ENCODE results near the gene FAM53B. TPM values are rescaled to one million over a fixed set of nuclear protein-coding genes. Genes with fewer than 3 reads are reported as not detected.
A peak's percentile ranks its signal among the peaks of the same experiment; 100 is the strongest.

Gene FAM53B
- total and polyA plus RNA-seq, 8 donors, result 5.7 to 46.9 (median 11.4) TPM

DNA sequence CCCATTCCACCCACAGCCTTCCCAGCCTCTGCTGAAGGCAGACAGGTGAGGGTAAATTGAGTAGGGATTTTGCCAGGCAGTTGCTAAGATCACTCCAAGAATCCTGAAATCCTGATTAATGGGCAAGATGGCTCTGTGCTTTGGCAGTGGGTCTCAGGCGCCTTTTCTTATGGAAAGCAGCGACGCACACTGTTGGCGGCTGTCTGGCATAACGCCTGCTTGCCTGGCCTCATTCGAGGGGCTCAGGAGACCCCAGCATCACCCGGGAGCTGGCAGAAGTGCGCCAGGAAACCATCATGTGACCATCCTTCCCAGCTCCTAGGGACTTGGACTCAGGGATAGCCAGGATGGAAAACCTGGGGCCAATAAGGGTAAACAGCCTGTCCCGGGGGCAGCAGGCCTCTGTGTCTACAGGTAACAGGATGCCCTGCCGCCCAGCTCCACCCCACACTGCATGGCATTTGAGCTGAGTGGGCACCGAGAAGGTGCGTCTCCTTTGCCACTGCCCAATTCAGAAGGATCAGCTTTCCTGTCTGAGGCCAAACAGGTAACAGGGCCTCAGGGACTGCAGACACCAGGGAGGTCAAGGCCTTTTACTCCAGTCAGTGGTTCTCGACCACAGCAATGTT lies 98.6 kb downstream of the FAM53B start:
- WGBS, 5 donors, result 86 to 94% (median 92%) methylated on average over 11 to 13 of the region's 13 CpGs
- Histone ChIP-seq H3K27ac (peak overlapping the region in 4 of 5 donors; percentile 67 to 80 (median 72)), H3K9me3 (no peaks in the 10 kb centered on the region), H3K27me3 (no peaks in the 10 kb centered on the region), H3K4me3 (no peak overlapping the region), H3K4me1 (peaks cover 60 to 94% (median 82%) of the 10 kb centered on the region in 4 donors), H3K36me3 (peaks cover 0 to 7% (median 7%) of the 10 kb centered on the region in 4 donors)
- DNase-seq, result no peak
- TF ChIP-seq POLR2AphosphoS5 (IDR thresholded peaks at IDR 0.05) (no peak), CTCF (IDR thresholded peaks at IDR 0.05) (no peak), EP300 (IDR thresholded peaks at IDR 0.05) (no peak), POLR2A (IDR thresholded peaks at IDR 0.05) (no peak)
- intact Hi-C loops (cut with DNase I; ENCODE audit: low total_unique reads), result no loop called here

GRCh38 chr10:124644771-124645415 lies 99.3 kb downstream of the FAM53B start:
- intact Hi-C loops (cut with DNase I; ENCODE audit: low total_unique reads), result no loop called here
- peaks cover 0 to 7% (median 7%) of the 10 kb centered on the region in 4 donors for H3K36me3 ChIP-seq
- H3K4me3 ChIP-seq, result no peak overlapping the region
- DNase-seq, result no peak
- peak overlapping the region in 2 of 5 donors; percentile 68 to 80 for H3K27ac ChIP-seq
- H3K9me3 ChIP-seq, result no peaks in the 10 kb centered on the region
- peaks cover 59 to 93% (median 85%) of the 10 kb centered on the region in 4 donors for H3K4me1 ChIP-seq
- WGBS, 5 donors, result 89 to 96% (median 94%) methylated on average over 6 to 10 of the region's 10 CpGs
- H3K27me3 ChIP-seq, result no peaks in the 10 kb centered on the region
- TF ChIP-seq EP300 (IDR thresholded peaks at IDR 0.05), result no peak
- no peak for TF ChIP-seq POLR2A (IDR thresholded peaks at IDR 0.05)
- TF ChIP-seq CTCF (IDR thresholded peaks at IDR 0.05), result no peak
- no peak for TF ChIP-seq POLR2AphosphoS5 (IDR thresholded peaks at IDR 0.05)

- DNase-seq, result no peak
- H3K9me3 ChIP-seq, result no peaks in the 10 kb centered on the region
- intact Hi-C loops (cut with DNase I; ENCODE audit: low total_unique reads), result no loop called here
- 84 to 94% (median 93%) methylated on average over 3 to 4 of the region's 4 CpGs for WGBS, 5 donors
- H3K27me3 ChIP-seq, result no peaks in the 10 kb centered on the region
- no peak overlapping the region for H3K4me3 ChIP-seq
- peak overlapping the region in 1 of 5 donors; percentile 68 for H3K27ac ChIP-seq
- H3K4me1 ChIP-seq, result peaks cover 53 to 89% (median 80%) of the 10 kb centered on the region in 4 donors
- H3K36me3 ChIP-seq, result peaks cover 0 to 7% (median 7%) of the 10 kb centered on the region in 4 donors
- TF ChIP-seq CTCF (IDR thresholded peaks at IDR 0.05), result no peak
- no peak for TF ChIP-seq EP300 (IDR thresholded peaks at IDR 0.05)
- no peak for TF ChIP-seq POLR2AphosphoS5 (IDR thresholded peaks at IDR 0.05)
These were observed 99.9 kb downstream of the FAM53B start for GRCh38 chr10:124644236-124644635.

GRCh38 chr10:124643330-124644009 lies 100.7 kb downstream of the FAM53B start:
- Histone ChIP-seq H3K36me3 (peaks cover 0 to 7% (median 7%) of the 10 kb centered on the region in 4 donors), H3K27me3 (no peaks in the 10 kb centered on the region), H3K4me1 (peaks cover 45 to 88% (median 75%) of the 10 kb centered on the region in 4 donors), H3K4me3 (no peak overlapping the region), H3K9me3 (no peaks in the 10 kb centered on the region), H3K27ac (peak overlapping the region in 1 of 5 donors; percentile 68)
- TF ChIP-seq CTCF (IDR thresholded peaks at IDR 0.05) (no peak), POLR2A (IDR thresholded peaks at IDR 0.05) (no peak), POLR2AphosphoS5 (IDR thresholded peaks at IDR 0.05) (no peak), EP300 (IDR thresholded peaks at IDR 0.05) (no peak)
- intact Hi-C loops (cut with DNase I; ENCODE audit: low total_unique reads), result no loop called here
- 93 to 96% (median 95%) methylated on average over 29 to 30 of the region's 30 CpGs for WGBS, 5 donors
- DNase-seq, result no peak
